Neural cell (in vitro differentiated cells): ENCODE measurements around the gene UNK. TPM values are rescaled to one million over a fixed set of nuclear protein-coding genes. Genes with fewer than 3 reads are reported as not detected.
"Not testable (repeated sequence)": the region's sequence is repeated elsewhere in the genome, so short reads cannot be mapped to it uniquely, and the experiment has no call there.

Experiments
- H2AFZ ChIP-seq: fragments of 200-600, 300-800 bp; sonication (generic), shearing (Covaris generic); 2 replicates; pipeline ENCODE4 v1.6.0; 2014; ENCODE audit warnings: low read depth, mild to moderate bottlenecking, antibody characterized with exemption, low read length, moderate library complexity
- H3F3A ChIP-seq: fragments of 200-600 bp; shearing (Covaris generic); 2 replicates; pipeline ENCODE4 v1.6.1; 2016; ENCODE audit warnings: mild to moderate bottlenecking, moderate library complexity, mixed read lengths, antibody characterized with exemption, low read length; ENCODE audit not compliant: insufficient read depth, poor library complexity, severe bottlenecking
- H3K27ac ChIP-seq: fragments of 200-600, 300-800 bp; sonication (generic), shearing (Covaris generic); 2 replicates; pipeline ENCODE4 v1.5.1; 2014; ENCODE audit warnings: mild to moderate bottlenecking, low read length, moderate library complexity
- H3K27me3 ChIP-seq: fragments of 300-800, 200-600 bp; sonication (generic), shearing (Covaris generic); 2 replicates; pipeline ENCODE4 v1.6.0; 2014; ENCODE audit warnings: mild to moderate bottlenecking, low read depth, low read length, moderate library complexity; ENCODE audit not compliant: insufficient read depth
- H3K36me3 ChIP-seq: fragments of 300-800, 200-600 bp; sonication (generic), shearing (Covaris generic); 2 replicates; pipeline ENCODE4 v1.5.1; 2014; ENCODE audit warnings: mild to moderate bottlenecking, antibody characterized with exemption, low read length, moderate library complexity; ENCODE audit not compliant: insufficient read depth
- H3K4me2 ChIP-seq: fragments of 300-800, 200-600 bp; sonication (generic), shearing (Covaris generic); 2 replicates; pipeline ENCODE4 v1.6.0; 2014; ENCODE audit warnings: mild to moderate bottlenecking, low read length
- H3K4me3 ChIP-seq: fragments of 300-800, 200-600 bp; sonication (generic), shearing (Covaris generic); 2 replicates; pipeline ENCODE4 v1.5.1; 2014; ENCODE audit warnings: mild to moderate bottlenecking, low read length, moderate library complexity
- H3K79me2 ChIP-seq: fragments of 200-600 bp; shearing (Covaris generic); replicated peaks from 2 replicates; pipeline ENCODE4 v1.6.0; 2014; ENCODE audit warnings: mild to moderate bottlenecking, low read length, moderate library complexity; ENCODE audit not compliant: insufficient read depth
- H3K9ac ChIP-seq: fragments of 300-800, 200-600 bp; sonication (generic), shearing (Covaris generic); 2 replicates; pipeline ENCODE4 v1.6.1; 2016; ENCODE audit warnings: mild to moderate bottlenecking, low read length, mixed read lengths
- H3K9me2 ChIP-seq: fragments of 200-600 bp; shearing (Covaris generic); 2 replicates; pipeline ENCODE4 v1.6.1; 2016; ENCODE audit warnings: mild to moderate bottlenecking, low read length, mixed read lengths; ENCODE audit not compliant: insufficient read depth
- H3K9me3 ChIP-seq: fragments of 200-600, 300-800 bp; sonication (generic), shearing (Covaris generic); 2 replicates; pipeline ENCODE4 v1.6.1; 2016; ENCODE audit warnings: mild to moderate bottlenecking, mixed run types, low read length, moderate library complexity, mixed read lengths
- H4K20me1 ChIP-seq: fragments of 200-600 bp; shearing (Covaris generic); 2 replicates; pipeline ENCODE4 v1.6.1; 2016; ENCODE audit warnings: mild to moderate bottlenecking, mixed run types; ENCODE audit not compliant: insufficient read depth
- CTCF ChIP-seq: fragments of 450-650 bp; IDR thresholded peaks from 2 replicates; pipeline ENCODE4 v1.5.1; 2014; ENCODE audit warnings: antibody characterized with exemption, mild to moderate bottlenecking, moderate library complexity; ENCODE audit not compliant: poor library complexity, severe bottlenecking
- EP300 ChIP-seq: fragments of 450-650 bp; conservative IDR thresholded peaks from 2 replicates; pipeline ENCODE4 v1.6.1; 2014; ENCODE audit warnings: antibody characterized with exemption, mild to moderate bottlenecking, moderate library complexity; ENCODE audit not compliant: poor library complexity, severe bottlenecking
- EZH2 ChIP-seq: fragments of 200-600, 300-800 bp; shearing (Covaris generic), sonication (generic); IDR thresholded peaks from 2 replicates; pipeline ENCODE4 v1.6.1; 2014; ENCODE audit warnings: antibody characterized with exemption, low read length, borderline replicate concordance, mild to moderate bottlenecking; ENCODE audit not compliant: insufficient read depth, poor library complexity, severe bottlenecking
- MXI1 ChIP-seq: fragments of 450-650 bp; conservative IDR thresholded peaks from 2 replicates; pipeline ENCODE4 v1.6.1; 2014; ENCODE audit warnings: antibody characterized with exemption, mild to moderate bottlenecking; ENCODE audit not compliant: poor library complexity, severe bottlenecking
- POLR2AphosphoS5 ChIP-seq: IDR thresholded peaks from 2 replicates; pipeline ENCODE4 v1.6.1; 2012
- RAD21 ChIP-seq: fragments of 450-650 bp; conservative IDR thresholded peaks from 2 replicates; pipeline ENCODE4 v1.6.1; 2014; ENCODE audit warnings: antibody characterized with exemption, mild to moderate bottlenecking, moderate library complexity
- REST ChIP-seq: IDR thresholded peaks from 2 replicates; pipeline ENCODE4 v1.6.1; 2012; ENCODE audit warnings: borderline replicate concordance
- SMC3 ChIP-seq: fragments of 450-650 bp; conservative IDR thresholded peaks from 2 replicates; pipeline ENCODE4 v1.6.1; 2014; ENCODE audit warnings: antibody characterized with exemption, mild to moderate bottlenecking, moderate library complexity; ENCODE audit not compliant: poor library complexity
- TAF1 ChIP-seq: IDR thresholded peaks from 2 replicates; pipeline ENCODE4 v1.6.1; 2012; ENCODE audit warnings: low read depth
- polyA plus RNA-seq: library from polyadenylated mRNA; depleted of rRNA; stranded (reverse); fragments of >200 nt; gene quantifications from 2 replicates; pipeline ENCODE4 v1.2.3, GENCODE V29; 2014

Gene UNK
- polyA plus RNA-seq, 1 donor from 2014 or later, result 29.9 TPM

GRCh38 chr17:75810216-75810615, 25.6 kb downstream of the UNK start:
- no peaks in the 10 kb centered on the region for H3K9me2 ChIP-seq
- H3K9ac ChIP-seq, result no peak overlapping the region
- H4K20me1 ChIP-seq, result no peaks in the 10 kb centered on the region
- H3K79me2 ChIP-seq, result no peaks in the 10 kb centered on the region
- H3K36me3 ChIP-seq, result no peaks in the 10 kb centered on the region
- TF ChIP-seq POLR2AphosphoS5 (no peak), TAF1 (no peak), MXI1 (no peak), EZH2 (no peak), REST (no peak), RAD21 (no peak), CTCF (no peak), SMC3 (no peak), EP300 (no peak)
- H3K27me3 ChIP-seq, result no peaks in the 10 kb centered on the region
- no peak overlapping the region for H3K4me2 ChIP-seq
- no peaks in the 10 kb centered on the region for H3F3A ChIP-seq
- no peak overlapping the region for H3K27ac ChIP-seq
- no peaks in the 10 kb centered on the region for H3K9me3 ChIP-seq
- H3K4me3 ChIP-seq, result no peak overlapping the region
- H2AFZ ChIP-seq, result no peak overlapping the region

- H3K4me3 ChIP-seq, H3K4me2 ChIP-seq, H3K27ac ChIP-seq, H3K9ac ChIP-seq, H3K36me3 ChIP-seq, H3K9me2 ChIP-seq, H3K9me3 ChIP-seq, H3K79me2 ChIP-seq, H4K20me1 ChIP-seq, H3F3A ChIP-seq, H3K27me3 ChIP-seq, H2AFZ ChIP-seq: not testable (repeated sequence)
Observed at GRCh38 chr17:75810756-75811155, 26.1 kb downstream of the UNK start.

DNA sequence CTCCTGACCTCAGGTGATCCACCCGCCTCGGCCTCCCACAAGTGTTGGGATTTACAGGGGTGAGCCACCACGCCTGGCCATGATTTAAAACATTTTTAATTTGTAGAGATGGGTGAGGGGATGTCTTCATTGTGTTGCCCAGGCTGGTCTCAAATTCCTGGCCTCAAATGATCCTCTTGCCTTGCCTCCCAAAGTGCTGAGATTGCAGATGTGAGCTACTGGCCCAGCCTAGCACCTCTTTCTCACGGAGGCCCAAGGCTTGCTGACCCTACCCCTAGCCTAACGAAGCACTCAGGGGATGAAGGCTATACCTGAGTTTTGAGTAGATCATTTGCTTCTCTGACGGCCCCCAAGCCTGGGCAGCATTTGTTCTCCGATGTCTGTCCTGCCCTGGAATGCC, 26.6 kb downstream of the UNK start:
- H3K9ac ChIP-seq, result no peak overlapping the region
- H3K9me2 ChIP-seq, result no peaks in the 10 kb centered on the region
- no peak overlapping the region for H3K27ac ChIP-seq
- H3K4me2 ChIP-seq, result no peak overlapping the region
- H2AFZ ChIP-seq, result no peak overlapping the region
- no peaks in the 10 kb centered on the region for H4K20me1 ChIP-seq
- no peaks in the 10 kb centered on the region for H3K27me3 ChIP-seq
- no peaks in the 10 kb centered on the region for H3K79me2 ChIP-seq
- no peaks in the 10 kb centered on the region for H3K9me3 ChIP-seq
- TF ChIP-seq RAD21 (no peak), EZH2 (no peak), EP300 (no peak), CTCF (no peak), POLR2AphosphoS5 (no peak), MXI1 (no peak), REST (no peak), TAF1 (no peak), SMC3 (no peak)
- H3K4me3 ChIP-seq, result no peak overlapping the region
- H3K36me3 ChIP-seq, result no peaks in the 10 kb centered on the region
- no peaks in the 10 kb centered on the region for H3F3A ChIP-seq
